GM19043 (cell line): ENCODE data around the gene ROMO1.
"Not testable (repeated sequence)": the region's sequence is repeated elsewhere in the genome, so short reads cannot be mapped to it uniquely, and the experiment has no call there.

Experiments
- ATAC-seq: cut with Tn5 transposase; IDR thresholded peaks from one replicate; pipeline ENCODE4 v1.9.1; 2021; ENCODE audit warnings: low read depth; ENCODE audit not compliant: unreplicated experiment

The ROMO1 gene

GRCh38 chr20:35680452-35681183 lies 18.6 kb upstream of the ROMO1 start:
- ATAC-seq = no peak

GRCh38 chr20:35681960-35682359 lies 17.2 kb upstream of the ROMO1 start:
- ATAC-seq = no peak

GRCh38 chr20:35685368-35685767 lies 13.8 kb upstream of the ROMO1 start:
- ATAC-seq = not testable (repeated sequence)

- ATAC-seq = not testable (repeated sequence)
Measured at GRCh38 chr20:35686872-35687271, 12.3 kb upstream of the ROMO1 start.

- ATAC-seq = no peak
Measured at GRCh38 chr20:35690265-35690664, 8.9 kb upstream of the ROMO1 start.

GRCh38 chr20:35695245-35695749 lies 3.9 kb upstream of the ROMO1 start:
- no peak for ATAC-seq

- ATAC-seq = no peak
Measured at GRCh38 chr20:35695978-35696377, 3.2 kb upstream of the ROMO1 start.

- no peak for ATAC-seq
Measured at GRCh38 chr20:35697696-35698297, 1.4 kb upstream of the ROMO1 start.

GRCh38 chr20:35698298-35699126 lies 693 bp upstream of the ROMO1 start:
- peak; percentile 12 for ATAC-seq

- no peak for ATAC-seq
Measured at GRCh38 chr20:35699957-35700624, 886 bp downstream of the ROMO1 start.

GRCh38 chr20:35700625-35701148 lies 1.5 kb downstream of the ROMO1 start:
- no peak for ATAC-seq

GRCh38 chr20:35702051-35702823 lies 3.0 kb downstream of the ROMO1 start:
- ATAC-seq = no peak

GRCh38 chr20:35702824-35703695 lies 3.9 kb downstream of the ROMO1 start:
- no peak for ATAC-seq

GRCh38 chr20:35704514-35705261 lies 5.5 kb downstream of the ROMO1 start:
- no peak for ATAC-seq

- not testable (repeated sequence) for ATAC-seq
Measured at GRCh38 chr20:35705894-35706293, 6.7 kb downstream of the ROMO1 start.

GRCh38 chr20:35706591-35707529 lies 7.7 kb downstream of the ROMO1 start:
- not testable (repeated sequence) for ATAC-seq

GRCh38 chr20:35708502-35708901 lies 9.3 kb downstream of the ROMO1 start:
- ATAC-seq = no peak
